ENCODE data around the gene NCAN.

The NCAN gene

GRCh38 chr19:19297759-19298158 lies 86.0 kb downstream of the NCAN start:
- DNase-seq, result no peak

- no peak for DNase-seq
Observed at GRCh38 chr19:19300613-19301012, 88.9 kb downstream of the NCAN start.

Measured in retina (tissue), 1 donor.